GM21825 (cell line): ENCODE results near the gene RUBCN.
"Not testable (repeated sequence)": the region's sequence is repeated elsewhere in the genome, so short reads cannot be mapped to it uniquely, and the experiment has no call there.

ENCODE experiments used
- ATAC-seq: cut with Tn5 transposase; IDR thresholded peaks from one replicate; pipeline ENCODE4 v1.9.1; 2021; ENCODE audit warnings: mild to moderate bottlenecking, moderate library complexity; ENCODE audit not compliant: unreplicated experiment

Gene RUBCN

DNA sequence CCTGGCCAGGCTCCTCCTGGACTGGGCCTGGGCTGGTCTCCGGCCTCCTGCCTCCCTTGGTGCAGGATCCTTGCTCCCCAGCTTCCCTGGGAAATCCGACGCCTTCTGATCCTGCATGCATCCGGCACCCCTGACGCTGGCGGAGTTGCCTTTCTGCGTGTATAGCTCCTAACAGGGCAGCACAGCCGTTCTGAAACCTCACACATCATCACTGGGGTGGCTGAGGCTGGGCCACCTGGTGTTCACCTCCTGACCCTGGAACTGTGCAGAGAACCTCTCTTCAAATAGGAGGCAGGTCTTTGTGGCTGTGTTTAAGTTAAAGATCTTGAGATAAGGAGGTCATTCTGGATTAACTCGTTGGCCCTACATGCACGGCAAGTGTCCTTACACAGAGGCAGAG, 77.6 kb downstream of the RUBCN start:
- not testable (repeated sequence) for ATAC-seq

DNA sequence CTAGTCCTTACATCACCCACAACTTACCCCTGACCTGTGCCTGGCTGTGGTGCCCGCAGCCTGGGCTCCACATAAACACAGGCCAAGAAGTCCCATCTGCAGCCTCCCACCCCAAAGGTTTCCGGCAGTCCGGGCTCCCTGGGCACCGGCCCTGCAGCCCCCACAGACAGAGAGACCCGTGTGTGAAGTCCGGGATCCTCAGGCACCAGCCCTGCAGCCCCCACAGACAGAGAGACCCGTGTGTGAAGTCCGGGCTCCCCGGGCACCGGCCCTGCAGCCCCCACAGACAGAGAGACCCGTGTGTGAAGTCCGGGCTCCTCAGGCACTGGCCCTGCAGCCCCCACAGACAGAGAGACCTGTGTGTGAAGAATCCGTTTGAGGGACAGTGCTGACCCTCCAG, 78.0 kb downstream of the RUBCN start:
- ATAC-seq: not testable (repeated sequence)

DNA sequence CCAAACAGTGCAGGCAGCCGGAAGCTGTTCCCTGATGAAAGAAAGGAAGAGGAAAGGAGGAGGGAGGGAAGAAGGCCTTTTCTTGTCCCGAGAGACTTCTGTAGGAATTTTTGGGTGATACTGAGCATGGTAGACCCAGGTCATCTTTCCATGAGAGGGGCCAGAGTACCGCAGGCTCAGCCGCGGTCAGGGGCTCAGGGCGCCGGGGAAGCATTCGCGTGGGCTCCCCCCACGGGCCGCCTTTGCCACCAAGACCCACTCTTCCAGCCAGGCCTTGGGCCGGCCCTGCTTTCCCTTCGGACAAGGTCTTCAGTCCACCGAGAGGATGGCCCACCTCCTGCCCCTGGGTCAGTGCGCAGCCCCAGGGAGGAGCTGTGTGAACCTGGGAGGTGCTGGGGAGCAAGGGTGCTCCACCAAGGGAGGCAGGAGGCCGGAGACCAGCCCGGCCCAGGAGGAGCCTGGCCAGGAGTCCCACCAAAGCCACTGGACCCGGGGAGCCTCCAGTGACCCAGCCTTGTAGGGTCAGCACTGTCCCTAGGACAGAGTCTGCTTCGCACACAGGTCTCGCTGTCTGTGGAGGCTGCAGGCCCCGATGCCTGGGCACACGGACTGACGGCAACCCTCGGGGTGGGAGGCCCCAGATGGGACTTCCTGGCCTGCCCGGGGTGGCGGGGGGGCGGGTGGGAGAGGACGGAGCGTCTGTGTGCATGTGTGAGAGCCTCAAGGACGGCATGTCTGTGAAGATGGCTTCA, 79.0 kb downstream of the RUBCN start:
- not testable (repeated sequence) for ATAC-seq

DNA sequence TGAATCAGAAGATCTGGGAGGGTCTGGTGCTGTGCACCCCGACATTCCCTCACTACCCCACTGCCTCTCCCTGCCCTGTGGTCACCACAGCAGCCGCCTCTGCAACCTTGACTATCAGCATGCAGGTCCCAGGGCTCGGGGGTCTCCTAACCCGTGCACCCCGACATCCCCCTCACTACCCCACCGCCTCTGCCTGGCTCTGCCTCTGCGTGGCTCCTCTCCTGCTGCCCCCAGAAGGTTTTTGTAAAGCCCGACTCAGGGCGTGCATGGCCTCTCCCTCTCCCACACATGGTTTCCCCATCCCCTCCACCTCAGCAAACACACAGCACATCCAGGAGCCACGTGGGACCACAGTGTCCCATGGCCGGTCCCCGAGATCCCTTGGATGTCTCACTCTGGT, 79.7 kb downstream of the RUBCN start:
- ATAC-seq: not testable (repeated sequence)

DNA sequence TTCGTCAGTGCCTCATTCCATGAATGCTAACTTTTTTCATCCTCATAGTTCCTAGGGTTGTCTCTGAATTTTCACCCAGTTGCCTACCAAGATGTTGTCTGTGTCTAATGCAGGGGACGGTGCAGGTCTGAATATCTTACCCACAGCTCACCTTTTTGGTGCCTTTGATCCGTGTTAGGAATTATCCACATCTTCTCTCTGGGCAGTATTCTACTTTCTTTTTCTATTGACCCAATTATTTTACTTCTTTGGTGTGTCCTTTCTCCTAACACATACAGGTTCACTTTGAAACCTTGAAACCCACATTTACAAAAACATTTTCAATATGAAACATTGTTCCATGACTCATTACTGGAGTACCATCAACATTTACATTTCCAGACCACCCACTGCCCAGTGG, 80.6 kb downstream of the RUBCN start:
- not testable (repeated sequence) for ATAC-seq

DNA sequence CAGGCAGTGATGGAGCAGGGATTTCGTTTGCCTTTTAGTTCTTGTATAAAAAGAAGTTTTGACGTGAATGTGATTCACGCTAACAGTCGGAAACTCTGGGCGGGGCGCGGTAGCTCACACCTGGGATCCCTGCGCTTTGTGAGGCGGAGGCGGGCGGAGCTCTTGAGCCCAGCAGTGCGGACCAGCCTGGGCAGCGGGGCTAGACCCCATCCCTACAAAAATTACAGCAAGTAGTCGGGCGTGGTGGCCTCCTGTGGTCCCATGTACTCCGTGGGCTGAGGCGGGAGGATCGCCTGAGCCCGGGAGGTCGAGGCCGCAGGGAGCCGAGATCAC, 81.7 kb downstream of the RUBCN start:
- ATAC-seq: peak; percentile 22

DNA sequence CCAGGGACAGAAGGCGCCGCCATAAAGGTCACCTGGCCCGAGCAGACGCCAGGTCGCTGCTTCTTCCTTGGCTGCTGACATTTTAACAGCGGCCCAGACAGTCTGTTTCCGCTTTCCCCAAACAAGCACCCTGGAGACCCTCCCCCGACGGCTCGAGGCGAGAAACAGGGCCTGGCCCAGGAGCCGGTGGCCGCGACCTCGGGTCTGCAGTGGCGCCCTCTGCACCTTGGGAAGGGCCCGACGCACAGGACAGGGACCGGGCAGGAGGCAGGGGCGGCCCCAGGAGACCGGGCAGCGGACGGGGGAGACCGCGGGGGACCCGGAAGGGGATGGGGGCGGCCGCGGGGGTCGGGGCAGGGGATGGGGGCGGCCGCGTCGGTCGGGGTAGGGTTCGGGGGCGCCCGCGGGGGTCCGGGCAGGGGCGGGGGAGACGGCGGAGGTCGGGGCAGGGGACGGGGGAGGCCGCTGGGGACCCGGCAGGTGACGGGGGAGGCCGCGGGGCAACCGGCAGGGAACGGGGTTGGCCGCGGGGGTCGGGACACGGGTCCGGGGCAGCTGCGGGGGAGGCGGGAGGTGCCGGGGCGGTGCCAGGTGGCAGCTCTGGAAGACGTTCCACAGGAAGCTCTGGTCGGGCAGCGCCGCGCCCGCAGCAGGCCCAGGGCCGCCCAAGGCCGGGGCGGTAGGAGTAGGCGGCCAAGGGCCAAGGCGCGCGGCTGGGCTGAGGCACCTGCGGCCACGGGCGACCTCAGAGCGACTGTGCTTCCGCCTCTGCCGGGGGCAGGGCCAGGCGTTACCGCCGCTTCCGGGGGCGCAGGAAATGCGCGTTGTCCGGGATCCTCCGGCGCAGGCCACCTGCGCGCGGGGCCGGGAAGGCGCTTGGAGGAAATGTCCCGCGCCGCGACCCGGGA, 82.4 kb downstream of the RUBCN start:
- ATAC-seq: peak; percentile 93

DNA sequence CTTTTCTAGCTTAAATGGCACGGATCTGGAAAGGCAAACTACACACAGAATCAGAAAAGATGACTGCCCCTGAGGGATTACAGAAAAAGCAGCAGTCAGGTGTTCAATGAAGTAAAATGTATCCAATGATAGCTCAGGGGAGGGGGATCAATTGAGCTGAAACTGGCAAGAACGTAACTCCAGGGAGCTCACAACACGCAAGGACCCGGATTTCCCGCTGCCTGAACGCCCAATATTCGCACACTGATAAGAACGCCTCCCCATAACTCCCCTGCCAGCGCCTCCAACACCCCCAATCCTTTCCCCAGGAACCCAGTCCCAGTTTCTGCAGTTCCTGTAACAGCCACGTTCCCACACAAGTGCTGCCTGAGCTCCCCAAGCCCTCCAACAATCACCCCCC, 83.8 kb downstream of the RUBCN start:
- not testable (repeated sequence) for ATAC-seq

DNA sequence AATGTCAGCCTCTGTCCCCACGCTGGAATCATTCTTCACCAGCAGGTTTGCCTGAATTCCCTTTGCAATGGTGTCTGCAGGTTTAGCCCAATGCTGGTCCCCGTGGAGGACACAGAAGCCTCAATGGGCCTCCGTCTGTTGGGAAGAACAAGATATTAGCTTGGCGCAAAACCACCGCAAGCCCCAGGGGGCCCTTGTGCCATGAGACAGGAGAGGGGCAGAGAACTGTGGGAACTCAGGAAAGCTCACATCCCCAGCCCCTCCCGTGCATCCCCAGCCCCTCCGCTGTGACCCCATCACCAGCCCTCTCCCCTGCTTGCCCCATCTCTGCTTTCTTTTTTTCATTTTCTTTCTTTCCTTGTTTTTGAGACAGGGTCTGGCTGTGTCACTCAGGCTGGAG, 89.1 kb downstream of the RUBCN start:
- ATAC-seq: not testable (repeated sequence)

DNA sequence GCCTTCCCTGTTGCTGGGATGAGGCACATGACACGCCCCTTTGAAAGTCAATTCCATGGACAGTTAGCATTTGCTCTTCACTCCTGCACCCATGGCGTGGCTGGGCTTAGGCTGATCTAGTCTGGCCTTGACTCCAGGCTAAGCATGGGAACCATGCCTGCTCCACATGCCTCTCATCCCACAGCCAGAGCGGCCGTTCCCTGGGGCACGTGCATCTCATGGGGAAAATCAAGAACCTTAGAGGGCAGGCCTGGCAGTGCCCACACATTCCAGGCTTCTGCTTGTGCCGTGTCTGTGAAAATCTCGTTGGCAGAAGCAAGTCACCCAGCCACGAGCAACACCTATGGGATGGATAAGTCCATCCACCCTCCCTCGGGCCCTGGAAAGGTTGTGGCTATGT, 89.5 kb downstream of the RUBCN start:
- ATAC-seq: not testable (repeated sequence)

DNA sequence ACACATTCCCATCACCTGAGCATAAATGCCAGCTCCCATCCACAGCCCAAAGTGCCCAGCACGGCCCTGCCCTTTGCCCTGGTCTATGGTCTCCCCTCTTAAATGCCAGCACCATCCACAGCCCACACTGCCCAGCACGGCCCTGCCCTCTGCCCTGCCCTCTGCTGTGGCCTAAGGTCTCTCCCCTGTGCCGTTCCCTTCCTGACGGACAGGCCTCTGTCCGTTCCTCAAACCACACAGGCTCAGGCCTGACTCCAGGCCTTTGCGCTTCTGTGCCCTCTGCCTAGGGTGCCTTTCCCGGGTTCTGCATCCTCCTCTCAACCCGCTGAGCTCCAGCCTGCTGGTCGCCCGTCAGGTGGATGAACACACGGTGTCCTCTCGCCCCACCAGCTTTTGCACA, 90.4 kb downstream of the RUBCN start:
- ATAC-seq: not testable (repeated sequence)

DNA sequence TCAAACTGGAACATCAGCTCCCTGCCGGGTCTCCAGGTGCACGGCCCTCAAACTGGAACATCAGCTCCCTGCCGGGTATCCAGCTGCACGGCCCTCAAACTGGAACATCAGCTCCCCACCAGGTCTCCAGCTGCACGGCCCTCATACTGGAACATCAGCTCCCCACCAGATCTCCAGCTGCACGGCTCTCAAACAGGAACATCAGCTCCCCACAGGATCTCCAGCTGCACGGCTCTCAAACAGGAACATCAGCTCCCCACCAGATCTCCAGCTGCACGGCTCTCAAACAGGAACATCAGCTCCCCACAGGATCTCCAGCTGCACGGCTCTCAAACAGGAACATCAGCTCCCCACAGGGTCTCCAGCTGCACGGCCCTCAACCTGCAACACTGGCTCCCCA, 99.1 kb downstream of the RUBCN start:
- ATAC-seq: not testable (repeated sequence)

DNA sequence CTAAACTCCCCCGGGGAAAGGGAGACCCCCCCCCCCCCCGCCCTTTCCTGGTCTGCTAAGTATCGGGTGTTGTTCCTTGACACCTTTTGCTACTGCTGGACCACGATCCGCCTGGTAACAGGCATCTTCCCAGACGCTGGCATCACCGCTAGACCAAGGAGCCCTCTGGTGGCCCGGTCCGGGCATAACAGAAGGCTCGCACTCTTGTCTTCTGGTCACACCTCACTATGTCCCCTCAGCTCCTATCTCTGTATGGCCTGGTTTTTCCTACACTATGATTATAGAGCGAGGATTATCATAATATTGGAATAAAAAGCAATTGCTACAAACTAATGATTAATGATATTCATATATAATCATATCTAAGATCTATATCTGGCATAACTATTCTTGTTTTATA, 104.7 kb downstream of the RUBCN start:
- not testable (repeated sequence) for ATAC-seq

DNA sequence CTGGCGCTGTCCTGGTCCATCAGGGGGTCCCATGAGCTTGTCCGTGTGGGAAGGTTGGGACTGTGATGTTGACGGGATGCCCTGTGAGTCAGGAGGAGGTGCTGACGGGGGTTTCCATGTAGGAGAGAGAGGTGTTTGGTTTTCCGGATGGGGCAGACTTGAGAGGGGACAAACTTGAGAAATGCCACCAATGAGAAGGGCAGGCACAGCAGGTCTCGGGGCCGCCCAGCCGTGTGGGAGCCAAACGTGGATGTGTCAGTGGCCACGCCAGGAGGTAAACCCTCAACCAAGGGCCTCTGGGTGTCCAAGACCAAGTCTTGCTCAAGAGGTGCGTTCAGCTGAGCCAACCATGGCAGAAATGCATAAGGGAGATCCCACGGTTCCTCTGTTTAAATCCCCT, 105.9 kb downstream of the RUBCN start:
- not testable (repeated sequence) for ATAC-seq

DNA sequence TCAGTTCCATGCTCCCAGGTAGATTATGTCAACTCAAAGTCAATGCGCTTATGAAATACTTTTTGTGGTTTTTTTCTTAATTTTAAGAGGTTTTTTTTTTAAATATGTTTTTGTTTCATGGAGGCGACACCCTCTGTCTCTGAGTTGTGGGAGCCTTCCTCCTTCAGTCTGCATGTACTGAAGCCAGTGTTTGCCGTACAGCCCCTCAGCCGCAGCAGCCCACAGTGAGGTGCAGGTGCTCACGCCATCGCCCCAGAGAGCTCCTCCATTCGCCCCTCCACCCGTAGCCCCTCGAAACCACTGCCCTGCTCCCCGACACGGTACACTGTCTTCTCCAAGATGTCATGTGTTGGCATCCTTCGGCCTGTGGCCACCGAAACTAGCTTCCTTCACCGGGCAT, 107.4 kb downstream of the RUBCN start:
- not testable (repeated sequence) for ATAC-seq

DNA sequence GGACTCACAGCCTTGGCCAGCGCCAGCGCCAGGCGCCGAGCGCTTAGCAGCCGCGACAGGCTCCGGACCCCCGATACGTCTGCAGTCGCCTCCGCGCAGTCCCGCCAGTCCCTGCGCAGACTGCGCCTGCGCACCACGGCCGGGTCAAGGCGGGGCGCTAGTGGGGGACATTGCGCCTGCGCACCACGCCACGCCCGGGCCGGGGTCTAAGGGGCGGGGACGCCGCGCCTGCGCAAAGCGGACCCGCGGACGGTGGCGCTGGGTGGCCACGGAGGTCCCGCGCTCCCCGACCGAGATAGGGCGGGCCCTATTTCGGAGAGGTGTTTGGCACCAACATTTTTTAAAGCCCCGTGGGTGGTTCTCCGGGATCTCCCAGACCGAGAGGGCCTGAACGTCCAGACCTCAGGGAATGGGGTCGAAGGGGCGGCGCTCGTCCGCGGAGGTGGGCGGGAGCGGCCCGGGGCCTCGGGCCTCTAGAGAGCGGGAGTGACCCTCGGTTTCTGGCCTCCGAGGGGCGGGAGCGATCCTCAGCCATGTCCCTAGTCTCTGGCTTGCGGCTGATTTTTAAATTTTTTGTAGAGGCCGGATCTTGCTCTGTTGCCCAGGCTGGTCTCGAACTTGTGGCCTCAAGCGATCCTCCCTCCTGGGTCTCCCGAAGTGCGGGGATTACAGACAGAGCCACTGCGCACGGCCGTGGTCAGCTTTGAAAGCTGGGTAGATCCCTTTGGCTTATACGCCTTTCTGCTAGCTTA, 108.8 kb downstream of the RUBCN start:
- ATAC-seq: peak; percentile 83

DNA sequence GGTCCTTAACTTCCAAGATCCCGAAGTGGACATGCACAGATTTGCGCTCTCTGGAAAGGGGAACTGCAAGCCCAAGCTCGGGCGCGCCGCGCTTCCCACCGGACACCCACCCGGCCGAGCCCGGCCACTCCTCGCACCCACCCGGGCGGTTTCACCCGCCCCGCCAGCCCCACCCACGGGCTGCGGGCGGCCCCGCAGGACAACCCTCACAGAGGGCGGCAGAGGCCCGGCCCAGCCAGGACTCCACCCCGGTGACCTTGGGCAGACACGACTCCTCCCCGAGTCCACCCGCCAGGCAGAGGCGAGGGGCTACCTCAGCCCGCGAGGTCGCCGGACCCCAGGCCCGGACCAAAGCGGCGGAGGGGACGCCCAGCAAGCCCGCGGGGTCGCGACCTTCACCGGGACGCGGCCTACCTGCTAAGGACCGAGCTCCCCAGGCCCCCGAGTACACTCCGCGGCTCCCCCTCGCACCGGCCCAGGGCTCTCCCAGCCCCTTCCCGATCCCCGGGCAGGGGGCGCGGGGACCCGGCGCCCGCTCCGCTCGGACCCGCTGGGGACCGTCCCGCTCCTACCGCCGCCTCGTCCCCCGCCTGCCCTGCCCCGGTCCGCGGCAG, 109.4 kb downstream of the RUBCN start:
- peak; percentile 51 for ATAC-seq

DNA sequence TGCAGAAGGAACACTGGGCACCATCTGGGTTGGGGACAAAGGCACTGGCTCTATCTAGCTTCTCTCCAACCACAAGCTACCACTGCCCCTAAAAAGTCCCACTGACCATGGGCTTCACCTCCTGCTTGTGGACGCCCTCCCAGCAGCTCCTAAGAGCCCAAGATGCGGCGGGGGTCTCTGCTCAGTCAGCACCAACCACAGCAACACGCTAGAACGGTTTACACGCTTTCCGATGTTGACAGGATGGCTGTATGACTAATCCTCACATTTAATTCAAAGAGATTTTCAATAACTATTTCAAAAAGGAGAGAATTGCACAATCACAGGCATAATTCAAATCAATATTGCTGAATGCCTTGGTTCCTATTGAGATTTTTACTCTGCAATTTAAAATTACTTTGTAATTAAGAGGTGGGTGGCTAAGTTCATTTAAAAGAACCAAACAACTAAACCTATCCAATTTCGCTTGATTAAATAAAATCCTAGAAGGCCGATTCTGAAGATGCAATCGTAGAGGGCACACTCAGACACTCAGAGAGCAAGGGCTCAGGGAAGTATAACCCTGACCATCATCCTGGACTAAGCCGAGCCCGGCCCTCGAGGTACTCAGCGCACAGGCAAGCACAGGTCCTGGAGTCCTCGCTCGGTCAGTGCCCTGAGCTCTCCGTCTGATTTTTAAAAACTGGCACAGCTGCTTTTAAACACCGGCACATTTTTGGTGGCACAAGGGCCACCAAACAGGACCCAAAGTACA, 110.1 kb downstream of the RUBCN start:
- peak; percentile 23 for ATAC-seq

DNA sequence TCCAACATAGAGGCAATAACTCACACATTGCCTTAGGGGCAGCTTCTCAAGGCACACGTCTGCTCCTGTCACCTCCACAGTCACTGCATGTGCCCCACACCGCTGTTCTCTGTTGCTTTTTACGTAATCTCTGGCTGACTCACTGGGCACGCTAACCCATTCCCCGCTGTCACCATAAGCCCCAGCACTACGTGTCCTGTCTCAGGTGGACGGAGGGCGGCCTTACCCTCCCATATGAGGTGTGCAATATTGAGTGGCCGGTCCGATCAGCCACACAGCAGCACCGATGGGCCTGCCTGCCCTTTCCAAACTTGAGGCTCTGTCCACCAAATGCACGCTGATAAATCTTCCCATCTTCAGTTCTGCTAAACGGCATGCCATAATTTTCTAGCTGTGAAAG, 115.2 kb downstream of the RUBCN start:
- not testable (repeated sequence) for ATAC-seq
